Astrocyte (in vitro differentiated cells and primary cell): ENCODE results near the gene SERPINE2. TPM values are rescaled to one million over a fixed set of nuclear protein-coding genes. Genes with fewer than 3 reads are reported as not detected.
A peak's percentile ranks its signal among the peaks of the same experiment; 100 is the strongest.
"Not testable (repeated sequence)": the region's sequence is repeated elsewhere in the genome, so short reads cannot be mapped to it uniquely, and the experiment has no call there.

ENCODE experiments used
- DNase-seq: peaks from one replicate; pipeline ENCODE4 v3.0.0-alpha.2; 2010; ENCODE audit warnings: low read depth
- FAIRE-seq: peaks from 2 replicates; lab custom pipeline; 2011; peaks lifted over from hg19 to GRCh38; lab: Jason Lieb, UNC
- H2AFZ ChIP-seq: 2 replicates; pipeline ENCODE4 v1.6.0; 2012; ENCODE audit warnings: low read depth, low read length, inconsistent platforms
- H3K27ac ChIP-seq: 2 replicates; pipeline ENCODE4 v1.5.1; 2011; ENCODE audit warnings: low read depth, low read length, inconsistent platforms
- H3K27me3 ChIP-seq: 2 replicates; pipeline ENCODE4 v1.6.0; 2011; ENCODE audit warnings: low read length, inconsistent platforms; ENCODE audit not compliant: insufficient read depth
- H3K36me3 ChIP-seq: 2 replicates; pipeline ENCODE4 v1.5.1; 2011; ENCODE audit warnings: low read length, inconsistent platforms; ENCODE audit not compliant: insufficient read depth
- H3K4me1 ChIP-seq: 2 replicates; pipeline ENCODE4 v1.5.1; 2011; ENCODE audit warnings: low read length, inconsistent platforms; ENCODE audit not compliant: insufficient read depth
- H3K4me2 ChIP-seq: 2 replicates; pipeline ENCODE4 v1.6.0; 2012; ENCODE audit warnings: low read length, inconsistent platforms
- H3K4me3 ChIP-seq: 2 replicates; pipeline ENCODE4 v1.5.1; 2011; ENCODE audit warnings: low read depth, mild to moderate bottlenecking, low read length, inconsistent platforms; ENCODE audit not compliant: insufficient read depth
- H3K79me2 ChIP-seq: 2 replicates; pipeline ENCODE4 v1.6.0; 2012; ENCODE audit warnings: mild to moderate bottlenecking, low read length, inconsistent platforms; ENCODE audit not compliant: insufficient read depth
- H3K9ac ChIP-seq: 2 replicates; pipeline ENCODE4 v1.6.0; 2012; ENCODE audit warnings: mild to moderate bottlenecking, low read length, inconsistent platforms
- H3K9me3 ChIP-seq: 2 replicates; pipeline ENCODE4 v1.5.1; 2012; ENCODE audit warnings: low read depth, mild to moderate bottlenecking, low read length, inconsistent platforms; ENCODE audit not compliant: insufficient read depth
- H4K20me1 ChIP-seq: 2 replicates; pipeline ENCODE4 v1.6.0; 2012; ENCODE audit warnings: low read length, inconsistent platforms; ENCODE audit not compliant: insufficient read depth
- H3K27ac Mint-ChIP-seq: one replicate; pipeline ENCODE4 v1.8.0; 2021; ENCODE audit warnings: mild to moderate bottlenecking, mixed read lengths; ENCODE audit not compliant: unreplicated experiment
- H3K27me3 Mint-ChIP-seq: one replicate; pipeline ENCODE4 v1.8.0; 2021; ENCODE audit warnings: low read depth, mixed read lengths; ENCODE audit not compliant: unreplicated experiment
- H3K36me3 Mint-ChIP-seq: one replicate; pipeline ENCODE4 v1.8.0; 2021; ENCODE audit warnings: low read depth, mixed read lengths; ENCODE audit not compliant: unreplicated experiment
- H3K4me1 Mint-ChIP-seq: one replicate; pipeline ENCODE4 v1.8.0; 2021; ENCODE audit warnings: low read depth, mixed read lengths; ENCODE audit not compliant: unreplicated experiment
- H3K4me3 Mint-ChIP-seq: one replicate; pipeline ENCODE4 v1.8.0; 2021; ENCODE audit warnings: mild to moderate bottlenecking, moderate library complexity, mixed read lengths; ENCODE audit not compliant: unreplicated experiment
- H3K9me3 Mint-ChIP-seq: one replicate; pipeline ENCODE4 v1.8.0; 2021; ENCODE audit warnings: mild to moderate bottlenecking, mixed read lengths; ENCODE audit not compliant: unreplicated experiment
- EZH2 ChIP-seq: IDR thresholded peaks from 2 replicates; pipeline ENCODE4 v1.6.1; 2012; ENCODE audit warnings: mild to moderate bottlenecking, low read length, inconsistent platforms; ENCODE audit not compliant: insufficient read depth
- total RNA-seq: library from RNA; stranded (reverse); gene quantifications from 2 replicates; pipeline ENCODE4 v1.2.1, GENCODE V29; 2021
- TF ChIP-seq, protein P1 (sequence below): IDR thresholded peaks from 2 replicates; pipeline ENCODE4 v1.5.1; 2011; ENCODE audit warnings: low read depth, mild to moderate bottlenecking, inconsistent platforms, low read length, moderate library complexity; ENCODE audit not compliant: insufficient read depth

SERPINE2 gene
- total RNA-seq, 1 donor from 2014 or later, result 375 TPM

DNA sequence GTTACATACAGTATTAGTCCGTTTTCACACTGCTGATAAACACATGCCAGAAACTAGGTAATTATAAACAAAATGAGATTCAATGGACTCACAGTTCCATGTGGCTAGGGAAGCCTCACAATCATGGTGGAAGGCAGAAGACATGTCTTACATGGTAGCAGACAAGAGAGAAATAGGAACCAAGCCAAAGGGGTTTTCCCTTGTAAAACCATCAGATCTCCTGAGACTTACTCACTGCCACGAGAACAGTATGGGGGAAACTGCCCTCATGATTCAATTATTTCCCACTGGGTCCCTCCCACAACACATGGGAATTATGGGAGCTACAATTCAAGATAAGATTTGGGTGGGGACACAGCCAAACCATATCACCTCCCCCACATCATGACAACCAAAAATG is 99.6 kb downstream of the SERPINE2 start:
- Histone ChIP-seq H4K20me1 (peaks cover 57% of the 10 kb centered on the region), H3K79me2 (peaks cover 90% of the 10 kb centered on the region), H3K4me1 (peaks cover 33% of the 10 kb centered on the region)
- H3K27ac Mint-ChIP-seq, result peak overlapping the region; percentile 34
- peaks cover 47% of the 10 kb centered on the region for H3K4me1 Mint-ChIP-seq
- peak; percentile 42 for DNase-seq
- H3K4me3 Mint-ChIP-seq, H3K36me3 Mint-ChIP-seq, FAIRE-seq, H3K27me3 ChIP-seq, H3K9ac ChIP-seq, H2AFZ ChIP-seq, H3K36me3 ChIP-seq, H3K9me3 ChIP-seq, H3K27ac ChIP-seq, H3K9me3 Mint-ChIP-seq, H3K4me3 ChIP-seq, H3K4me2 ChIP-seq, H3K27me3 Mint-ChIP-seq: not testable (repeated sequence)

DNA sequence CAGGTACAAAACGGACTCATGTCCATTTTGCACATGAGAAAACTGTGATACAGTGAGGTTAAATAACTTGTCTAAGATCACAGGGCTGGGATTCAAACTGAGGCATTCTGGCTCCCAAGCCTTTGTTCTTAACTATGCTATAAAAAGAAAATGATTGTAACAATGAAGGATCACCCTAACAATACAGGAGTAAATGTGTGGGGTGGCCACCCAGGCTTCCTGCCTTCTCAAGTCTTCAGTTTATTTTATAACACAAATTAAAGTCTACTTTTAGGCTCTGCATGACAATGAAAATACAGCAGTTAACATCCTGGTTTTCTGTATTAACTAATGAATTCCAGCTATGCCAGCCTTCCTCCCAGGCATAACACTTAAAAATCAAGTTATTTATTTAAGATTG is 101.6 kb downstream of the SERPINE2 start:
- no peak overlapping the region for H3K4me3 ChIP-seq
- H3K9me3 ChIP-seq, result no peaks in the 10 kb centered on the region
- H3K27ac ChIP-seq, result no peak overlapping the region
- H3K27ac Mint-ChIP-seq, result no peak overlapping the region
- H3K36me3 ChIP-seq, result no peaks in the 10 kb centered on the region
- H4K20me1 ChIP-seq, result peaks cover 69% of the 10 kb centered on the region
- H3K27me3 Mint-ChIP-seq, result no peaks in the 10 kb centered on the region
- H3K9me3 Mint-ChIP-seq, result no peaks in the 10 kb centered on the region
- H3K4me2 ChIP-seq, result peak overlapping the region; percentile 46
- DNase-seq, result no peak
- H2AFZ ChIP-seq, result no peak overlapping the region
- H3K27me3 ChIP-seq, result no peaks in the 10 kb centered on the region
- FAIRE-seq, result no peak
- peaks cover 8% of the 10 kb centered on the region for H3K36me3 Mint-ChIP-seq
- H3K4me1 Mint-ChIP-seq, result peaks cover 52% of the 10 kb centered on the region
- TF ChIP-seq, protein P1, sequence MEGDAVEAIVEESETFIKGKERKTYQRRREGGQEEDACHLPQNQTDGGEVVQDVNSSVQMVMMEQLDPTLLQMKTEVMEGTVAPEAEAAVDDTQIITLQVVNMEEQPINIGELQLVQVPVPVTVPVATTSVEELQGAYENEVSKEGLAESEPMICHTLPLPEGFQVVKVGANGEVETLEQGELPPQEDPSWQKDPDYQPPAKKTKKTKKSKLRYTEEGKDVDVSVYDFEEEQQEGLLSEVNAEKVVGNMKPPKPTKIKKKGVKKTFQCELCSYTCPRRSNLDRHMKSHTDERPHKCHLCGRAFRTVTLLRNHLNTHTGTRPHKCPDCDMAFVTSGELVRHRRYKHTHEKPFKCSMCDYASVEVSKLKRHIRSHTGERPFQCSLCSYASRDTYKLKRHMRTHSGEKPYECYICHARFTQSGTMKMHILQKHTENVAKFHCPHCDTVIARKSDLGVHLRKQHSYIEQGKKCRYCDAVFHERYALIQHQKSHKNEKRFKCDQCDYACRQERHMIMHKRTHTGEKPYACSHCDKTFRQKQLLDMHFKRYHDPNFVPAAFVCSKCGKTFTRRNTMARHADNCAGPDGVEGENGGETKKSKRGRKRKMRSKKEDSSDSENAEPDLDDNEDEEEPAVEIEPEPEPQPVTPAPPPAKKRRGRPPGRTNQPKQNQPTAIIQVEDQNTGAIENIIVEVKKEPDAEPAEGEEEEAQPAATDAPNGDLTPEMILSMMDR, result no peak
- TF ChIP-seq EZH2, result no peak
- H3K4me3 Mint-ChIP-seq, result no peak overlapping the region
- no peak overlapping the region for H3K9ac ChIP-seq
- H3K4me1 ChIP-seq, result peaks cover 33% of the 10 kb centered on the region
- H3K79me2 ChIP-seq, result peaks cover 91% of the 10 kb centered on the region

DNA sequence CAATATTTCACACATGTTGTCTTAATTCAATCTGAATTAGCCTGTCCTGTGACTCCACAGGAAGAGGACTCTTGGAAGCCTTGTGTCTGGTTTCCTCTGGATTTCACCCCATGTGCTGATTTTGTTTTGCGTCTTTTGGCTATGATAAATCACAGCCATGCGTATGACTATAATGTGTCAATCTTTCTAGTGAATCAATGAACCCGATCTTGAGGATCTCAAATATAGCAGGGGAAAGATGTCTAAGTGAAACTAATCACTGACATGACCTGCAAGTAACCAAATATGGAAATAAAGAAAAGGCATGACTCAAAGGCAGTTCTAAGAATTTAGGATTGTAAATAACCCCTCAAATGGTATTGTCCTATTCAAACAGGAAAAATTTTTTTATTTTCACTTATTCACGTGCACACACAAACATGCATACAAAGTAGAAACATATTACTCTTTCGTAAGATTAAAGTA is 102.2 kb downstream of the SERPINE2 start:
- Histone ChIP-seq H3K4me2 (peak overlapping the region; percentile 46), H3K27me3 (no peaks in the 10 kb centered on the region), H3K4me1 (peaks cover 33% of the 10 kb centered on the region), H3K36me3 (no peaks in the 10 kb centered on the region), H3K79me2 (peaks cover 95% of the 10 kb centered on the region), H3K4me3 (peak overlapping the region; percentile 18), H3K27ac (peak overlapping the region; percentile 12), H2AFZ (no peak overlapping the region), H3K9me3 (no peaks in the 10 kb centered on the region), H3K9ac (no peak overlapping the region), H4K20me1 (peaks cover 72% of the 10 kb centered on the region)
- DNase-seq, result no peak
- Mint-ChIP-seq H3K27me3 (no peaks in the 10 kb centered on the region), H3K4me3 (no peak overlapping the region), H3K36me3 (peaks cover 8% of the 10 kb centered on the region), H3K4me1 (peaks cover 54% of the 10 kb centered on the region), H3K27ac (no peak overlapping the region), H3K9me3 (no peaks in the 10 kb centered on the region)
- FAIRE-seq, result no peak
- TF ChIP-seq EZH2, result no peak
